ENCODE results near the gene CYP2S1.

DNA sequence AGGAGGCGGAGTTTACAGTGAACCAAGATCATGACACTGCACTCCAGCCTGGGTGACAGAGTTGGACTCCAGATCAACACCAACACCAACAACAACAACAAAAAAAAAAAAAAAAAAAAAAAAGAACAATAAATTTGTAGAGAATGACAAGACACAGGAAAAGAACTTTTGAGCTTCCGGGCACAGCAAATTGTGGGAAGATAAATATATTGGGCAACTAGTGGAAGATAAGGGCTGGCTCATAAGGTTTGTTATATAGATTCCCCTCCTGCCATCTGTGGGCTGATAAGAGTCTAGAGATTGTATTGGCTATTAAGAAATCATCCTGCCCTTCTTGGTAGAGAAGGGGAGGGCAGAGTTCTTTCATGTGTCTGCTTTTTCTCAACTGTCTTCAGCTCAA, 33.1 kb upstream of the CYP2S1 start:
- TF ChIP-seq, protein P1, sequence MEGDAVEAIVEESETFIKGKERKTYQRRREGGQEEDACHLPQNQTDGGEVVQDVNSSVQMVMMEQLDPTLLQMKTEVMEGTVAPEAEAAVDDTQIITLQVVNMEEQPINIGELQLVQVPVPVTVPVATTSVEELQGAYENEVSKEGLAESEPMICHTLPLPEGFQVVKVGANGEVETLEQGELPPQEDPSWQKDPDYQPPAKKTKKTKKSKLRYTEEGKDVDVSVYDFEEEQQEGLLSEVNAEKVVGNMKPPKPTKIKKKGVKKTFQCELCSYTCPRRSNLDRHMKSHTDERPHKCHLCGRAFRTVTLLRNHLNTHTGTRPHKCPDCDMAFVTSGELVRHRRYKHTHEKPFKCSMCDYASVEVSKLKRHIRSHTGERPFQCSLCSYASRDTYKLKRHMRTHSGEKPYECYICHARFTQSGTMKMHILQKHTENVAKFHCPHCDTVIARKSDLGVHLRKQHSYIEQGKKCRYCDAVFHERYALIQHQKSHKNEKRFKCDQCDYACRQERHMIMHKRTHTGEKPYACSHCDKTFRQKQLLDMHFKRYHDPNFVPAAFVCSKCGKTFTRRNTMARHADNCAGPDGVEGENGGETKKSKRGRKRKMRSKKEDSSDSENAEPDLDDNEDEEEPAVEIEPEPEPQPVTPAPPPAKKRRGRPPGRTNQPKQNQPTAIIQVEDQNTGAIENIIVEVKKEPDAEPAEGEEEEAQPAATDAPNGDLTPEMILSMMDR (conservative IDR thresholded peaks at IDR 0.05; ENCODE audit: low read depth in 2 of 2) = no peak
- TF ChIP-seq, protein P2, sequence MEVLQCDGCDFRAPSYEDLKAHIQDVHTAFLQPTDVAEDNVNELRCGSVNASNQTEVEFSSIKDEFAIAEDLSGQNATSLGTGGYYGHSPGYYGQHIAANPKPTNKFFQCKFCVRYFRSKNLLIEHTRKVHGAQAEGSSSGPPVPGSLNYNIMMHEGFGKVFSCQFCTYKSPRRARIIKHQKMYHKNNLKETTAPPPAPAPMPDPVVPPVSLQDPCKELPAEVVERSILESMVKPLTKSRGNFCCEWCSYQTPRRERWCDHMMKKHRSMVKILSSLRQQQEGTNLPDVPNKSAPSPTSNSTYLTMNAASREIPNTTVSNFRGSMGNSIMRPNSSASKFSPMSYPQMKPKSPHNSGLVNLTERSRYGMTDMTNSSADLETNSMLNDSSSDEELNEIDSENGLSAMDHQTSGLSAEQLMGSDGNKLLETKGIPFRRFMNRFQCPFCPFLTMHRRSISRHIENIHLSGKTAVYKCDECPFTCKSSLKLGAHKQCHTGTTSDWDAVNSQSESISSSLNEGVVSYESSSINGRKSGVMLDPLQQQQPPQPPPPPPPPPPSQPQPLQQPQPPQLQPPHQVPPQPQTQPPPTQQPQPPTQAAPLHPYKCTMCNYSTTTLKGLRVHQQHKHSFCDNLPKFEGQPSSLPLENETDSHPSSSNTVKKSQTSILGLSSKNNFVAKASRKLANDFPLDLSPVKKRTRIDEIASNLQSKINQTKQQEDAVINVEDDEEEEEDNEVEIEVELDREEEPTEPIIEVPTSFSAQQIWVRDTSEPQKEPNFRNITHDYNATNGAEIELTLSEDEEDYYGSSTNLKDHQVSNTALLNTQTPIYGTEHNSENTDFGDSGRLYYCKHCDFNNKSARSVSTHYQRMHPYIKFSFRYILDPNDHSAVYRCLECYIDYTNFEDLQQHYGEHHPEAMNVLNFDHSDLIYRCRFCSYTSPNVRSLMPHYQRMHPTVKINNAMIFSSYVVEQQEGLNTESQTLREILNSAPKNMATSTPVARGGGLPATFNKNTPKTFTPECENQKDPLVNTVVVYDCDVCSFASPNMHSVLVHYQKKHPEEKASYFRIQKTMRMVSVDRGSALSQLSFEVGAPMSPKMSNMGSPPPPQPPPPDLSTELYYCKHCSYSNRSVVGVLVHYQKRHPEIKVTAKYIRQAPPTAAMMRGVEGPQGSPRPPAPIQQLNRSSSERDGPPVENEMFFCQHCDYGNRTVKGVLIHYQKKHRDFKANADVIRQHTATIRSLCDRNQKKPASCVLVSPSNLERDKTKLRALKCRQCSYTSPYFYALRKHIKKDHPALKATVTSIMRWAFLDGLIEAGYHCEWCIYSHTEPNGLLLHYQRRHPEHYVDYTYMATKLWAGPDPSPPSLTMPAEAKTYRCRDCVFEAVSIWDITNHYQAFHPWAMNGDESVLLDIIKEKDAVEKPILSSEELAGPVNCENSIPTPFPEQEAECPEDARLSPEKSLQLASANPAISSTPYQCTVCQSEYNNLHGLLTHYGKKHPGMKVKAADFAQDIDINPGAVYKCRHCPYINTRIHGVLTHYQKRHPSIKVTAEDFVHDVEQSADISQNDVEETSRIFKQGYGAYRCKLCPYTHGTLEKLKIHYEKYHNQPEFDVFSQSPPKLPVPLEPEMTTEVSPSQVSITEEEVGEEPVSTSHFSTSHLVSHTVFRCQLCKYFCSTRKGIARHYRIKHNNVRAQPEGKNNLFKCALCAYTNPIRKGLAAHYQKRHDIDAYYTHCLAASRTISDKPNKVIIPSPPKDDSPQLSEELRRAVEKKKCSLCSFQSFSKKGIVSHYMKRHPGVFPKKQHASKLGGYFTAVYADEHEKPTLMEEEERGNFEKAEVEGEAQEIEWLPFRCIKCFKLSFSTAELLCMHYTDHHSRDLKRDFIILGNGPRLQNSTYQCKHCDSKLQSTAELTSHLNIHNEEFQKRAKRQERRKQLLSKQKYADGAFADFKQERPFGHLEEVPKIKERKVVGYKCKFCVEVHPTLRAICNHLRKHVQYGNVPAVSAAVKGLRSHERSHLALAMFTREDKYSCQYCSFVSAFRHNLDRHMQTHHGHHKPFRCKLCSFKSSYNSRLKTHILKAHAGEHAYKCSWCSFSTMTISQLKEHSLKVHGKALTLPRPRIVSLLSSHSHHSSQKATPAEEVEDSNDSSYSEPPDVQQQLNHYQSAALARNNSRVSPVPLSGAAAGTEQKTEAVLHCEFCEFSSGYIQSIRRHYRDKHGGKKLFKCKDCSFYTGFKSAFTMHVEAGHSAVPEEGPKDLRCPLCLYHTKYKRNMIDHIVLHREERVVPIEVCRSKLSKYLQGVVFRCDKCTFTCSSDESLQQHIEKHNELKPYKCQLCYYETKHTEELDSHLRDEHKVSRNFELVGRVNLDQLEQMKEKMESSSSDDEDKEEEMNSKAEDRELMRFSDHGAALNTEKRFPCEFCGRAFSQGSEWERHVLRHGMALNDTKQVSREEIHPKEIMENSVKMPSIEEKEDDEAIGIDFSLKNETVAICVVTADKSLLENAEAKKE (CRISPR knock-in tag; IDR thresholded peaks at IDR 0.05) = no peak
- TF ChIP-seq POLR2AphosphoS5 (IDR thresholded peaks at IDR 0.05; ENCODE audit: low read depth) = no peak
- TF ChIP-seq, protein P3, sequence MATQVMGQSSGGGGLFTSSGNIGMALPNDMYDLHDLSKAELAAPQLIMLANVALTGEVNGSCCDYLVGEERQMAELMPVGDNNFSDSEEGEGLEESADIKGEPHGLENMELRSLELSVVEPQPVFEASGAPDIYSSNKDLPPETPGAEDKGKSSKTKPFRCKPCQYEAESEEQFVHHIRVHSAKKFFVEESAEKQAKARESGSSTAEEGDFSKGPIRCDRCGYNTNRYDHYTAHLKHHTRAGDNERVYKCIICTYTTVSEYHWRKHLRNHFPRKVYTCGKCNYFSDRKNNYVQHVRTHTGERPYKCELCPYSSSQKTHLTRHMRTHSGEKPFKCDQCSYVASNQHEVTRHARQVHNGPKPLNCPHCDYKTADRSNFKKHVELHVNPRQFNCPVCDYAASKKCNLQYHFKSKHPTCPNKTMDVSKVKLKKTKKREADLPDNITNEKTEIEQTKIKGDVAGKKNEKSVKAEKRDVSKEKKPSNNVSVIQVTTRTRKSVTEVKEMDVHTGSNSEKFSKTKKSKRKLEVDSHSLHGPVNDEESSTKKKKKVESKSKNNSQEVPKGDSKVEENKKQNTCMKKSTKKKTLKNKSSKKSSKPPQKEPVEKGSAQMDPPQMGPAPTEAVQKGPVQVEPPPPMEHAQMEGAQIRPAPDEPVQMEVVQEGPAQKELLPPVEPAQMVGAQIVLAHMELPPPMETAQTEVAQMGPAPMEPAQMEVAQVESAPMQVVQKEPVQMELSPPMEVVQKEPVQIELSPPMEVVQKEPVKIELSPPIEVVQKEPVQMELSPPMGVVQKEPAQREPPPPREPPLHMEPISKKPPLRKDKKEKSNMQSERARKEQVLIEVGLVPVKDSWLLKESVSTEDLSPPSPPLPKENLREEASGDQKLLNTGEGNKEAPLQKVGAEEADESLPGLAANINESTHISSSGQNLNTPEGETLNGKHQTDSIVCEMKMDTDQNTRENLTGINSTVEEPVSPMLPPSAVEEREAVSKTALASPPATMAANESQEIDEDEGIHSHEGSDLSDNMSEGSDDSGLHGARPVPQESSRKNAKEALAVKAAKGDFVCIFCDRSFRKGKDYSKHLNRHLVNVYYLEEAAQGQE (IDR thresholded peaks at IDR 0.05; ENCODE audit: unreplicated experiment) = no peak
- TF ChIP-seq EZH2 (IDR thresholded peaks at IDR 0.05; ENCODE audit: low read depth, unreplicated experiment) = no peak
- no peak for TF ChIP-seq EZH2phosphoT487 (IDR thresholded peaks at IDR 0.05; ENCODE audit: unreplicated experiment)
- TF ChIP-seq, protein P4, sequence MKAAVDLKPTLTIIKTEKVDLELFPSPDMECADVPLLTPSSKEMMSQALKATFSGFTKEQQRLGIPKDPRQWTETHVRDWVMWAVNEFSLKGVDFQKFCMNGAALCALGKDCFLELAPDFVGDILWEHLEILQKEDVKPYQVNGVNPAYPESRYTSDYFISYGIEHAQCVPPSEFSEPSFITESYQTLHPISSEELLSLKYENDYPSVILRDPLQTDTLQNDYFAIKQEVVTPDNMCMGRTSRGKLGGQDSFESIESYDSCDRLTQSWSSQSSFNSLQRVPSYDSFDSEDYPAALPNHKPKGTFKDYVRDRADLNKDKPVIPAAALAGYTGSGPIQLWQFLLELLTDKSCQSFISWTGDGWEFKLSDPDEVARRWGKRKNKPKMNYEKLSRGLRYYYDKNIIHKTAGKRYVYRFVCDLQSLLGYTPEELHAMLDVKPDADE (IDR thresholded peaks at IDR 0.05) = no peak
- no peak for TF ChIP-seq CREB1 (CRISPR knock-in tag; IDR thresholded peaks at IDR 0.05; ENCODE audit: low read depth)
- TF ChIP-seq STAT1 (IDR thresholded peaks at IDR 0.05; ENCODE audit: unreplicated experiment) = no peak
- TF ChIP-seq JUNB (IDR thresholded peaks at IDR 0.05; ENCODE audit: unreplicated experiment) = no peak
- no peak for TF ChIP-seq ZNF331 (CRISPR knock-in tag; IDR thresholded peaks at IDR 0.05; ENCODE audit: low read depth)
- TF ChIP-seq NANOG (IDR thresholded peaks at IDR 0.05; ENCODE audit: borderline replicate concordance) = no peak
- no peak for TF ChIP-seq ZNF114 (CRISPR knock-in tag; IDR thresholded peaks at IDR 0.05)

Data from GM23338 (cell line).